HG03060 (cell line): ENCODE data around the gene HSH2D.
"Not testable (repeated sequence)": the region's sequence is repeated elsewhere in the genome, so short reads cannot be mapped to it uniquely, and the experiment has no call there.

Experiments
- ATAC-seq: cut with Tn5 transposase; IDR thresholded peaks from one replicate; pipeline ENCODE4 v1.9.1; 2021; ENCODE audit warnings: low read depth, moderate number of reproducible peaks; ENCODE audit not compliant: unreplicated experiment

The HSH2D gene

GRCh38 chr19:16153582-16154336 is 10.3 kb downstream of the HSH2D start:
- no peak for ATAC-seq

GRCh38 chr19:16154557-16154956 is 11.1 kb downstream of the HSH2D start:
- no peak for ATAC-seq

DNA sequence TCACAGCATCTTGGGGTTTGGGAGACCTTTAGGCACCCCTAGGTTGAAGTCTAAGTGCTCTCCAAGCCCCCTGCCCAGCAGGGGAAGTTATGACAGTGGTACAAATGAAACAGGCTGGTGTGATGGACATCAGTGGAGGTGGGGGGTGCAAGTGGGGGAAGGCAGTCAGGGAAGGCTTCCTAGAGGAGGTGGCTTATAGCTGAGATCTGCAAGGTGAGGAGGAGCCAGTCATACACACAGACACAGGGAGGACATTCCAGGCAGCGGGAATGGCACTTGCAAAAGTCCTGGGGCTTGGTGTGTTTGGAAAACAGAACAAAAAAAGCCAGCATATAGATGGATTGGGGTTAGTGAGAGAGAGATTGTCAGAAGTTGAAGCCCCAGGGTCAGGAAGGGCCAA is 11.6 kb downstream of the HSH2D start:
- no peak for ATAC-seq

- ATAC-seq, result no peak
These were observed 13.4 kb downstream of the HSH2D start for GRCh38 chr19:16156904-16157303.

- no peak for ATAC-seq
These were observed 14.1 kb downstream of the HSH2D start for GRCh38 chr19:16157601-16158000.

DNA sequence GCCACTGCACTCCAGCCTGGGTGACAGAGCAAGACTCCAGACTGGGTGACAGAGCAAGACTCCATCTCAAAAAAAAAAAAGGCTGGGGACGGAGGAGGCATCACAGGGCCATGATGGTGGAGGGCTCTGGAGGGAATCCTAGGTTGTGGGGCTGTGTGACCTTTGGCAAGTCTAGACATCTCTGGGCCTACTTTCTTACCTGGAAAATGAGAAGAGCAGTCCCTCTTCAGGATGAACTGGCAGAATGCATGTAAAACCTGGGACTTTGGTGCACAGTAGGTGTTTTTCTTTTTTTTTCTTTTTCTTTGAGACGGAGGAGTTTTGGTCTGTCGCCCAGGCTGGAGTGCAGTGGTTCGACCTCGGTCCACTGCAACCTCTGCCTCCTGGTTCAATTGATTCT is 16.2 kb downstream of the HSH2D start:
- no peak for ATAC-seq

GRCh38 chr19:16160445-16160942 is 17.0 kb downstream of the HSH2D start:
- ATAC-seq, result no peak

DNA sequence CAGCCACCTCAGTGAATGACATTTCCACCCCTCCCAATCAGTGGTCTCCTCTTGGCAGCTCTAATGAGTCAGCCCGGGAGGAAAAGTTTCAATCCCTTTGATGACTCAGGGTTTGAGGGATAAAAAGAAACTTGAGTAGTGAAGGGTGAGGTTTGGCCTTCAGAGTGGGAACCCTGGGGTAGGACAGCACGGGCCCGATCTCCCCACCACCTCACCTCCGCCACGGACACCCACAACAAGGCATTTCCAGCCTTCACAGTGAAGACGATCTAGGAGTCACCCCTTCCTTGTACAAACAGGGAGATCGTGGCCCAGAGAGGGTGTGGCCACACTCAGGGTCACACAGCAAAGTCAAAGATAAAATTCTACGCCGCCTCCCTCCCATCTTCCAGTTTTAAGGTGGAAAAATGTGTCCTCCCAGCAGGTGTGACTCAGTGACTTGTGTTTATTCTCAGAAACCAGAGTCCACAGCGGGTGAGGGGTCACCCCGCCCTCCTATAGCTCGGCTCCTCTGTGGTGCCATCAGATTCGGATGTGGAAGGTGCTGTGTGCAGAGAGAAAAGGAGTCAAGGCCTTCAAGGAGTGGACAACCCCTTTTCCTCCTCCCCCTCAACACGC is 17.6 kb downstream of the HSH2D start:
- no peak for ATAC-seq

DNA sequence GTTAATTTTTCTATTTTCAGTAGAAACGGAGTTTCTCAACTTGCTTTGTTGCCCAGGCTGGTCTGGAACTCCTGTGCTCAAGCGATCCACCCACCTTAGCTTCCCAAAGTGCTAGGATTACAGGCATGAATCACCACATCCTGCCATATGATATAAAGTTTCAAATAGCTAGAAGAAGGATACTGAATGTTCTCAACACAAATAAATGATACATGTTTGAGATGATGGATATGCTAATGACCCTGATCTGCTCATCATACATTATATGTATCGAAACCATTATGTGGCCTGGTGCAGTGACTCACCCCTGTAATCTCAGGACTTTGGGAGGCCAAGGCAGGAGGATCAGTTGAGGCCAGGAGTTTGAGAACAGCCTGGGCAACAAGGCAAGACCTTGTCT is 18.4 kb downstream of the HSH2D start:
- ATAC-seq, result no peak

GRCh38 chr19:16164222-16164890 is 20.9 kb downstream of the HSH2D start:
- ATAC-seq, result no peak

GRCh38 chr19:16166417-16166816 is 22.9 kb downstream of the HSH2D start:
- no peak for ATAC-seq

DNA sequence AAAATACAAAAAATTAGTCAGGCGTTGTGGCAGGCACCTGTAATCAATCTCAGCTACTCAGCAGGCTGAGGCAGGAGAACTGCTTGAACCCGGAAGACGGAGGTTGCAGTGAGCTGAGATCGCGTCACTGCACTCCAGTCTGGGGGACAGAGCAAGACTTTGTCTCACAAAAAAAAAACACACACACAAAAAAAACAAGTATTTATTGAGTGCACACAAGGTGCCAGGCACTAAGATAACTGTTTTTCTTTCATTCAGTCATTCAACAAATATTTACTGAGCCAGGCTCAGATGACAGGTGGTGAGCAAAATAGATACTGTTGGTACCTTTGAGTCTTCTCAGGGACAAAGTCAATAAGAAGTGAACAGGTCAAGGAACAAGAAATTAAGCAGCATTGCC is 23.6 kb downstream of the HSH2D start:
- ATAC-seq, result no peak

DNA sequence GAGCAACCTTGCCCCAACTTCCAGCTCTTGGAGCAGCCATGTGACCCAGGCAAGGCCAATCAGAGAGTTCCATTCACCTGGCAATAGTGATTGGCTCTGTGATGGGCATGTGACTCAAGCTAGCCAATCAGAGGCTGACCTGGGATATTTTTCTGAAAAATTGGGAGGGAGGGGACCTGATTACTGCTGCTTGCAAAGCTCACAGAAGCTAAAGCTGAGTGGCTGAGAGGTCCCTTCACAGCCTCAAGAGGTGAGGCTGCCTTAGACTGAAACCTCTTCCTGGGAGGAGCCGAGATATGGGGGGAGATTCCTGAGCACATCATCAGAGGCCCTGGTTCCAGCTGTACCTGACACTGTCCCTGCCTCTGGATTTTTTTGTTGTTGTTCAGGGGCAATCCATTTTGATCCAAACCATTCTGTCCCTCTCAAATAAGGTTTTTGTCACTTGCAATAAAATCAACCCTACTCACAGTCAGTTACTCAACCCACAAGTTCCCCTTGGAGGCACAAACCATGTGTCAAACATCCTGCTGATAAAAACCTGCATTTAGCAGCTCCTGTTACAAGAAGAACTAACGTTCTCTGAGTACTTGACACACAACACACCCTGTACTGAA is 25.1 kb downstream of the HSH2D start:
- no peak for ATAC-seq

- no peak for ATAC-seq
These were observed 26.6 kb downstream of the HSH2D start for GRCh38 chr19:16170134-16170533.

DNA sequence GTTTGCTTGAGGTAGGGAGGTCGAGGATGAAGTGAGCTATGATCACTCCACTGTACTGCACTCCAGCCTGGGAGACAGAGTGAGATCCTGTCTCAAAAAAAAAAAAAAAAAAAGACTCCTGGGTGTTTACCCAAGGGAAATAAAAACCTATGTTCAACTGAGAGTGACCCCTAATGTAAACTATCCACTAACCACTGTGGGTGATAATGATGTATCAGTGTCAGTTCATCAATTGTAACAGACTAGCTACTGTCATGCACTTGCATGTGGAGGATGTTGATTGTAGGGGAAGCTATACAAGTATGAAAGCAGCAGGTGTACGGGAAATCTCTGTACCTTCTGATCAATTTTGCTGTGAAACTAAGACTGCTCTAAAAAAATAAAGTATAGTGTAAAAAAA is 32.5 kb downstream of the HSH2D start:
- no peak for ATAC-seq

- ATAC-seq, result not testable (repeated sequence)
These were observed 35.4 kb downstream of the HSH2D start for GRCh38 chr19:16178866-16179265.

- no peak for ATAC-seq
These were observed 37.1 kb downstream of the HSH2D start for GRCh38 chr19:16180611-16181010.

- no peak for ATAC-seq
These were observed 41.2 kb downstream of the HSH2D start for GRCh38 chr19:16184665-16185122.

DNA sequence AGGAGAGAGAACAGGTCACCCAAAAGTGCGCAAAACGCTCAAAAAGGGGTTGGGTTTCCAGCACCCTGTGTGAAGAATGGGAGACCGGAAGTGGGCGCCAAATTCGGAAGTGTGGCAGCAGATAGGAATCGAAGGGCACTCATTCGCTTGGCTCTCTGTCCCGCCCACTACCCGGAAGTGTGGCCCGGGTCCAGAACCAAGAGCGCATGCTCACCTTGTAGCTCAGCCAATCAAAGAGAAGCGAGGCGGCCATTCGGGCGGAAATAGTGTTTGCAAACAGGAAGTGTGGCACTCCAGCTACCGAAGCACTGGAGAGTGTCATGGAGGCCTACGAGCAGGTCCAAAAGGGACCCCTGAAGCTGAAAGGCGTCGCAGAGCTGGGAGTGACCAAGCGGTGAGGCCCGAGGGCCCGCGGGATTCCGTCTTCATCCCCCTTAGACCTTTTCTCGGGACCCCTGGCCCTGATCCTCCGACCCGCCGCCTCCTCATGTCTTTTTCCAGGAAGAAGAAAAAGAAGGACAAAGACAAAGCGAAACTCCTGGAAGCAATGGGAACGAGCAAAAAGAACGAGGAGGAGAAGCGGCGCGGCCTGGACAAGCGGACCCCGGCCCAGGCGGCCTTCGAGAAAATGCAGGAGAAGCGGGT is 41.8 kb downstream of the HSH2D start, which contains the start of gene FAM32A:
Gene FAM32A, plus strand, starts transcription at position 288 of the 645 bp plus-strand sequence. Its CDS starts 33 bp downstream, at position 321.
- peak; percentile 88 for ATAC-seq

DNA sequence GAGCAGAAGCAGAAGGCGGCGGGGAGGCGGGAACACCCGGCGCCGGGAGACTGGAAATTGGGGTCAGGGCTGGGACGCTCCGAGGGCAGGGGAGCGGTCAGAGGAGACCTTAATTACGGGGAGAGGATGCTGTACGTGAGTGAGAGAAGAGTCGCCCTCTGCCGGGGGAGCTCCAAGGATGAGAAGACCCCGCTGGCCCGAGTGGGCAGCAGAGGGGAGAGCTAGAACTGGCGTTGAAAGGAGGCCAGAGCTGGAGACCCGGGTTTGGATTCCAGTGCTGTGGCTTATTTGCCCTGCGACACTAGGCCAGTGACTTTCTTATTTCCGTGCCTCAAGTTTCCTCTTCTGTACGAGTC is 42.3 kb downstream of the HSH2D start:
- ATAC-seq, result no peak
